Measurements from ENCODE around the gene GGACT. TPM values are rescaled to one million over a fixed set of nuclear protein-coding genes. Genes with fewer than 3 reads are reported as not detected.

Gene GGACT
- total RNA-seq, 4 donors from 2014 or later = 8.8 to 37.4 (median 9.7) TPM

- Histone ChIP-seq H3K27me3 (no peaks in the 10 kb centered on the region), H3K27ac (no peak overlapping the region), H3K4me3 (no peak overlapping the region), H3K4me1 (peaks cover 0 to 4% (median 0%) of the 10 kb centered on the region in 4 donors), H3K9me3 (no peaks in the 10 kb centered on the region), H3K36me3 (no peaks in the 10 kb centered on the region)
- DNase-seq = no peak
- TF ChIP-seq CTCF (IDR thresholded peaks at IDR 0.05) (no peak), POLR2A (IDR thresholded peaks at IDR 0.05) (no peak)
Measured at GRCh38 chr13:100518394-100519062, 70.1 kb downstream of the GGACT start.

DNA sequence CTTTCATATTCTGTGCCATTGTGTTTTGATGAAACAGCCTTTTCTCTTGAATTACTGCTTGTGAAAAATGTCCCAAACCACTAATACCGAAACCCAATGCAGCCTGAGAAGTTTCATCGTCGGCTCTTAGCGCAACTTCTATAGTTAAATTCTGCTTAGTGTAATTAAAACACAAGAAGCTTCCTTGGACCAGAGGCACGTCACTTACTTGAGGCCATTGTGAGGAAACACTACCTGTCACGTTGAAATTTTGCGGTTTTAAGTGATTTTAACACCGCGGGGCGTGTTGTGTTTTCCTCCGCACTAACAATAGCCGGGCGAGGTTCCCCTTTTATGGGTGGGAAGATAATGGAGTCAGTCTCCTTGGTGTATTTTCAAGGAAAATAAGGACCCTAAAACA is 70.9 kb downstream of the GGACT start:
- TF ChIP-seq POLR2A (IDR thresholded peaks at IDR 0.05) = no peak
- TF ChIP-seq CTCF (IDR thresholded peaks at IDR 0.05) = no peak
- Histone ChIP-seq H3K4me3 (peak overlapping the region in 1 of 4 donors; percentile 21), H3K4me1 (peaks cover 0 to 4% (median 0%) of the 10 kb centered on the region in 4 donors), H3K27me3 (no peaks in the 10 kb centered on the region), H3K27ac (peak overlapping the region in 1 of 4 donors; percentile 77), H3K9me3 (no peaks in the 10 kb centered on the region), H3K36me3 (no peaks in the 10 kb centered on the region)
- no peak for DNase-seq

- Histone ChIP-seq H3K9me3 (no peaks in the 10 kb centered on the region), H3K4me3 (peak overlapping the region in 1 of 4 donors; percentile 21), H3K36me3 (no peaks in the 10 kb centered on the region), H3K4me1 (peaks cover 0 to 4% (median 0%) of the 10 kb centered on the region in 4 donors), H3K27ac (peak overlapping the region in 3 of 4 donors; percentile 19 to 77 (median 50)), H3K27me3 (no peaks in the 10 kb centered on the region)
- peak in 2 of 3 donors; percentile 67 to 68 for DNase-seq
- TF ChIP-seq POLR2A (IDR thresholded peaks at IDR 0.05) (no peak), CTCF (IDR thresholded peaks at IDR 0.05) (no peak)
Measured at GRCh38 chr13:100517135-100517534, 71.5 kb downstream of the GGACT start.

GRCh38 chr13:100515410-100515800 is 73.2 kb downstream of the GGACT start:
- peaks cover 0 to 4% (median 0%) of the 10 kb centered on the region in 4 donors for H3K4me1 ChIP-seq
- H3K27me3 ChIP-seq = no peaks in the 10 kb centered on the region
- DNase-seq = no peak
- no peaks in the 10 kb centered on the region for H3K36me3 ChIP-seq
- H3K27ac ChIP-seq = no peak overlapping the region
- no peak for TF ChIP-seq CTCF (IDR thresholded peaks at IDR 0.05)
- no peak for TF ChIP-seq POLR2A (IDR thresholded peaks at IDR 0.05)
- H3K4me3 ChIP-seq = no peak overlapping the region
- H3K9me3 ChIP-seq = no peaks in the 10 kb centered on the region

DNA sequence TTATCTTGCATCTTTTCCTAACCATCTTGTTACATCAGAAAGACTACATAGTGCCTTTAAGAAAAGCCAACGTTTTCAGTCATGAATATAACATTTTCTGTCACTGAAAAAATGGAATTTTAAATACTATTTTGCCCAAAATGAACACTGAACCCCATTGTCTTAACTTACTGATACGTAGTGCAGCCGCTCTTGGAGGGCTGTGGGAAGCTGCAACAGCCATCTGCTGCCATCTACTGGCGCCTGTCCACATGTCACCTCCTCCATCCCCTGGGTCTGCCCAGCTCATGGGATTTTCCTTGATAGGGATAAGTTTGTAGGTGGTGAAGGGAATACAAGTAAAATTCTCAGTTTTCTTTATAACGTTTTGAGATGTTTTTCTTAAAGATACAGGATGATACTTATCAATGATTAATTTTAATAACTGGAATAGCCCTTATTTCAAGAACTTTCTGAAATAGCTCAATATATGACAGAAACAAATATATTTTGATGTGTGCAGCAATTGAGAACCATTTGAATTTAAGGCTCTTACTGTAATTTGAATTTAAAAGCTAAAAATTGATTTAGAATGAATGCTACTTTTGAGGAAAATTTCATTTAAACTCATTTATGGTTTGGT is 73.7 kb downstream of the GGACT start:
- Histone ChIP-seq H3K27ac (no peak overlapping the region), H3K4me3 (no peak overlapping the region), H3K27me3 (no peaks in the 10 kb centered on the region), H3K4me1 (peaks cover 0 to 4% (median 0%) of the 10 kb centered on the region in 4 donors), H3K9me3 (no peaks in the 10 kb centered on the region), H3K36me3 (no peaks in the 10 kb centered on the region)
- no peak for TF ChIP-seq POLR2A (IDR thresholded peaks at IDR 0.05)
- peak; percentile 50 to 91 (median 88) for TF ChIP-seq CTCF (IDR thresholded peaks at IDR 0.05)
- DNase-seq = peak; percentile 60 to 90 (median 84)

All from Peyer's patch (tissue), 4 donors.